HEK293T (cell line): ENCODE measurements around the gene CIITA.
"Not testable (repeated sequence)": the region's sequence is repeated elsewhere in the genome, so short reads cannot be mapped to it uniquely, and the experiment has no call there.

Source experiments
- CTCF ChIA-PET: fragments of 350-600 bp; formaldehyde crosslinking; extraction: SDS; loops from one replicate; lab custom pipeline; 2021; ENCODE audit warnings: antibody characterized with exemption, inconsistent platforms; lab: Yijun Ruan, JAX
- POLR2A ChIA-PET: fragments of 350-600 bp; formaldehyde crosslinking; extraction: SDS; loops from one replicate; lab custom pipeline; 2020; ENCODE audit warnings: antibody characterized with exemption, inconsistent platforms; lab: Yijun Ruan, JAX
- DNase-seq: peaks from one replicate; pipeline ENCODE4 v3.0.0; 2012; ENCODE audit warnings: mixed read lengths; ENCODE audit errors: extremely low spot score
- ARNT ChIP-seq: fragments of 450-650 bp; IDR thresholded peaks from 2 replicates; pipeline ENCODE4 v1.6.1; 2017; ENCODE audit warnings: mild to moderate bottlenecking
- BHLHE40 ChIP-seq: fragments of 450-650 bp; IDR thresholded peaks from 2 replicates; pipeline ENCODE4 v1.6.1; 2016; ENCODE audit warnings: mild to moderate bottlenecking, moderate library complexity, borderline replicate concordance
- CTBP1 ChIP-seq: fragments of 450-650 bp; IDR thresholded peaks from 2 replicates; pipeline ENCODE4 v1.6.1; 2016; ENCODE audit warnings: borderline replicate concordance
- ELF4 ChIP-seq: fragments of 450-650 bp; IDR thresholded peaks from 2 replicates; pipeline ENCODE4 v1.6.1; 2017; ENCODE audit warnings: antibody characterized with exemption
- FOXA1 ChIP-seq: fragments of 450-650 bp; IDR thresholded peaks from 2 replicates; pipeline ENCODE4 v1.6.1; 2016; ENCODE audit warnings: mild to moderate bottlenecking
- FOXK2 ChIP-seq: fragments of 450-650 bp; IDR thresholded peaks from 2 replicates; pipeline ENCODE4 v1.6.1; 2016; ENCODE audit warnings: mild to moderate bottlenecking
- FOXM1 ChIP-seq: fragments of 450-650 bp; IDR thresholded peaks from 2 replicates; pipeline ENCODE4 v1.6.1; 2017; ENCODE audit warnings: mild to moderate bottlenecking, borderline replicate concordance
- HDGF ChIP-seq: fragments of 450-650 bp; IDR thresholded peaks from 2 replicates; pipeline ENCODE4 v1.6.1; 2017; ENCODE audit warnings: antibody characterized with exemption, borderline replicate concordance
- L3MBTL2 ChIP-seq: fragments of 450-650 bp; conservative IDR thresholded peaks from 2 replicates; pipeline ENCODE4 v1.6.1; 2016; ENCODE audit warnings: mild to moderate bottlenecking
- LEF1 ChIP-seq: fragments of 450-650 bp; IDR thresholded peaks from 2 replicates; pipeline ENCODE4 v1.6.1; 2017; ENCODE audit warnings: mild to moderate bottlenecking, borderline replicate concordance
- NFRKB ChIP-seq: fragments of 450-650 bp; IDR thresholded peaks from 2 replicates; pipeline ENCODE4 v1.6.1; 2016; ENCODE audit warnings: mild to moderate bottlenecking, moderate library complexity
- SP1 ChIP-seq: fragments of 450-650 bp; IDR thresholded peaks from 2 replicates; pipeline ENCODE4 v1.6.1; 2017
- SUZ12 ChIP-seq: fragments of 450-650 bp; IDR thresholded peaks from 2 replicates; pipeline ENCODE4 v1.6.1; 2016; ENCODE audit warnings: mild to moderate bottlenecking
- TARDBP ChIP-seq: fragments of 450-650 bp; IDR thresholded peaks from 2 replicates; pipeline ENCODE4 v1.6.1; 2016
- ZNF384 ChIP-seq: fragments of 450-650 bp; IDR thresholded peaks from 2 replicates; pipeline ENCODE4 v1.6.1; 2016
- TF ChIP-seq, protein P1 (sequence below): fragments of 450-650 bp; IDR thresholded peaks from 2 replicates; pipeline ENCODE4 v1.6.1; 2016

CIITA gene

DNA sequence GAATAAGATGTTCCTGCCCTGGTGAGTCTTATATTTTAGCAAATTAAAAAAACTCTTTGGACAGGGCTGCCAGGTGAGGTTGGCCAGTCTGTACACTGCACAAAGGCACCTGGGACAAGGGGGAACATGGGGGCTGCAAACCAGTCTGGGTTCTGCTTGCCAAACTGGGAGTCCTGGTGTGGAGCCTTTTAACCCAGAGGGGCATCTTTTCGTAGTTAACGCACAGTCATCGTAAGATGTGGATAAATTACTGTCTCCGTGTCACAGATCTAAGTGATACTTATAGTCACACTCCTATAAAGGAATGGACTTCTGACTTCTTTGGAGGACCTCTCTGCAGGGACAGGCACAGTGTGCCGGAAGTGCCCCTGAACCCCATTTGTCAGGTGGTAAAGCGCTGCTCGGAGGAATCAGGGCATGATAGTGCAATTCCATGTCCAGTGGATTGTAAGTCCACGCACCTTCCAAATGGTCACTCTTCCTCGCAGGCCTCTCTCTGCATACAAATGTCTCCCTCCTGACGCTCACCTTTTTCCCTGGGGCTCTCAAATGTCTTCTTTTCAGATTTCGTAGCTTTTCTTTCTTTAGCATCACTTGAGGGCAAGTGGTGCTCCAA lies 50.6 kb downstream of the CIITA start:
- ChIA-PET CTCF (no interaction called here), POLR2A (no interaction called here)
- no peak for DNase-seq
- TF ChIP-seq FOXM1: no peak
- no peak for TF ChIP-seq L3MBTL2

DNA sequence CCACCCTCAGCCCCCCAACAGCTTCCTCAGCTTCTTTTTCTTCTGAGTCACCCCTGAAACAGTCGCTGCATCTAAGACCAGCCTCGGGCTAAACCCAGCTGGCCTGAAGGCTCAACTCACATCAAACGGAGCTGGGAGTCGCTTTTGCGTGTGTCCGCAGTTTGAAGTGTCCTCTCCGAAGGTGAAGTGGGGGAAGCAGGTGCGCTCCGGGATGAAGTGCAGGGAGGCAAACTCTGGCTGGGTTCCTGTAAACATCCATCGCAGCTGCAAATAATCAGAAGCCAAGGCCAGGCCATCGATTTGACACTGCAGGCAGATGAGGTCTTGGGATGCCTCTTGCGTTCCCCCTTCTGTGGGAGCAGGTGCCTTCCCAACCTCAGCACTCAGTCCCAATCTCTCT lies 52.1 kb downstream of the CIITA start:
- CTCF ChIA-PET, POLR2A ChIA-PET: not testable (repeated sequence)

DNA sequence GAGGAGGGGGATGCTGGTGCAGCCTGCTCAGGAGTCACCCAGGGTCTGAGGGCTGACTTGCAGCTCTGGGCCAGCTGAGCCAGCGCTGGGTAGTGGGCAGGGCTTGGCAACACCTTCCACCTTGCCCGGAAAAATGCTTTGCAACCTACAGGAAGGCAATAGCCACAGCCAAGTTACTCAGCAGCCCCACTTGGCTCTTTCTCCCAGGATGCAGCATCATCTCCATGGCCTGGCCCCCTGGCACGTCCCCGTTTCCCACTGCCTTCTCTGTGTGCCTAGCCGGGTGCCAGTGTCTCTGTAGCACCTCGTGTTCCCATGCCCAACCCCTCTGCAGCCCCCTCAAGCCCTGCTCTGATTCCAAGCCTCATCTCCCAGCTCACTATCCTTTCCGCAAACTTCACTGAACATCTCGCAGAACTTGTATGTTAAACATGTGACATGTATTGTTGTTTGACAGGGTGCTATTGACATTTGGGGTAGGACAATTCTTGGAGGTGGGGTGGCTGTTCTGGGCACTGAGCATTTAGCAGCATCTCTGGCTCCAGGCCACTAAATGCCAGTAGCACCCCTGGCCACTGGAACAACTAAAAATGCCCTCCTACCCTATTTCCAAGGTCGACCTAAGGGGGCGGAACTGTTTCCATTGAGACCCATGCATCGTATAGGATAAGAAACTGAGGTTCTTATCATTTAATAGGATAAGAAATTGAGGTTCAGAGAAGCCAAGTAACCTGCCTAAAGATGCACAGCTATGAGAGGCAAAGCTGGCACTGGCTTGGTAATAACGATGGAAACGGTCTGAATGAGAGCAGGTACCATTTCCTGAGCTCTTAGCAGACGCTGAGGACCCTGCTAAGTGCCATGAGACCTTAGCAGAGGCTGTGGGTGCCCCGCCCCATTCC lies 53.1 kb downstream of the CIITA start:
- DNase-seq: no peak
- ChIA-PET CTCF (interaction anchor here (0.6 to 2.0 kb wide), 2 partner anchors 11 to 80 kb away, joined by 4 to 8 read pairs; no protein-coding TSS in a partner anchor), POLR2A (interaction anchor here (1.7 kb wide), 1 partner anchor 12 kb away, joined by 4 read pairs; the partner anchor contains the start of gene DEXI)
- no peak for TF ChIP-seq ZNF384
- no peak for TF ChIP-seq FOXA1
- TF ChIP-seq ELF4: no peak
- no peak for TF ChIP-seq HDGF
- TF ChIP-seq SP1: no peak

More for the DNA sequence above, 52.1 kb downstream of the CIITA start:
- not testable (repeated sequence) for DNase-seq

DNA sequence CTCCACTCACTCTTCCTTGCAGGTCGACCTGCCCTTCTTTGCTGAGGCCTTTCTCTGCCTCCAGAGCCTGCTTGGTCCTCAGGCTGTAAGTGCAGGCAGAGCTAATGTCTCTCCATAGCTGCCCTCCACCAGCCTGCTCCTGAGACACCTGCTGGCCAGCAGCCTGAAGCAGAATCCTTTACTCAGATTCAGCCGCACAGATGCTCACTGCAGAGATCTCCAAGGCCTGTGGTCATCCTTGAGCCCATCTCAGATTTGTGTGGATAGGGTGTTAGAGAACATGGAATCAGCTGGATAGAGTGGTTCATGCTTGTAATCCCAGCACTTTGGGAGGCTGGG lies 53.7 kb downstream of the CIITA start:
- ChIA-PET CTCF (interaction anchor here (0.6 to 2.0 kb wide), 3 partner anchors 12 to 261 kb away, joined by 3 to 8 read pairs (median 4); no protein-coding TSS in a partner anchor), POLR2A (interaction anchor here (1.7 kb wide), 1 partner anchor 12 kb away, joined by 4 read pairs; the partner anchor contains the start of gene DEXI)
- no peak for DNase-seq

DNA sequence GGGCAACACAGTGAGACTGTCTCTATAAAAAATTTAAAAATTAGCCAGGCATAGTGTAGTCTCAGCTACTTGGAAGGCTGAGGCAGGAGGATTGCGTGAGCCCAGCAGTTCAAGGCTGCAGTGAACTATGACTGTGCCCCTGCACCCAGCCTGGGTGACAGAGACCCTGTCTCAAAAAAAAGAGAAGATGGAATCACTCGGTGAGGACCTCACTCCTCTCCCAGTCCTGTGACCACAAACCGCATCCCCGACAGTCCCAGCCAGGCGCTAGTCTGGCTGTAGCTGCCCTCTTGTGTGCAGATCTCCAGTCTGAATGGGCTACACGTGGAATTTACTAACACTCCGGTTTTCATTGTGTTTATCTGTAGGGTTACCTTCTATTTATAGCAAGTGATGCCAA lies 54.1 kb downstream of the CIITA start:
- no peak for TF ChIP-seq FOXM1
- no peak for TF ChIP-seq SP1
- no peak for TF ChIP-seq NFRKB
- TF ChIP-seq ARNT: no peak
- no peak for TF ChIP-seq HDGF
- TF ChIP-seq SUZ12: no peak
- TF ChIP-seq BHLHE40: no peak
- TF ChIP-seq, protein P1, sequence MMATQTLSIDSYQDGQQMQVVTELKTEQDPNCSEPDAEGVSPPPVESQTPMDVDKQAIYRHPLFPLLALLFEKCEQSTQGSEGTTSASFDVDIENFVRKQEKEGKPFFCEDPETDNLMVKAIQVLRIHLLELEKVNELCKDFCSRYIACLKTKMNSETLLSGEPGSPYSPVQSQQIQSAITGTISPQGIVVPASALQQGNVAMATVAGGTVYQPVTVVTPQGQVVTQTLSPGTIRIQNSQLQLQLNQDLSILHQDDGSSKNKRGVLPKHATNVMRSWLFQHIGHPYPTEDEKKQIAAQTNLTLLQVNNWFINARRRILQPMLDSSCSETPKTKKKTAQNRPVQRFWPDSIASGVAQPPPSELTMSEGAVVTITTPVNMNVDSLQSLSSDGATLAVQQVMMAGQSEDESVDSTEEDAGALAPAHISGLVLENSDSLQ: no peak
- no peak for TF ChIP-seq FOXK2
- TF ChIP-seq ZNF384: no peak
- no peak for TF ChIP-seq ELF4
- no peak for TF ChIP-seq TARDBP
- no peak for TF ChIP-seq CTBP1
- no peak for TF ChIP-seq LEF1
- TF ChIP-seq FOXA1: no peak
- POLR2A ChIA-PET: interaction anchor here (1.7 kb wide), 1 partner anchor 11 kb away, joined by 4 read pairs; the partner anchor contains the start of gene DEXI
- CTCF ChIA-PET: interaction anchor here (0.7 to 2.0 kb wide), 2 partner anchors 12 to 261 kb away, joined by 3 to 8 read pairs; no protein-coding TSS in a partner anchor
- DNase-seq: no peak

More for the DNA sequence above, 53.7 kb downstream of the CIITA start:
- TF ChIP-seq FOXM1: no peak
- no peak for TF ChIP-seq SUZ12
- no peak for TF ChIP-seq SP1
- no peak for TF ChIP-seq ZNF384
- TF ChIP-seq, protein P1: no peak
- no peak for TF ChIP-seq NFRKB
- no peak for TF ChIP-seq ELF4
- no peak for TF ChIP-seq FOXK2
- no peak for TF ChIP-seq FOXA1
- no peak for TF ChIP-seq BHLHE40
- no peak for TF ChIP-seq TARDBP
- no peak for TF ChIP-seq ARNT
- TF ChIP-seq LEF1: no peak
- TF ChIP-seq CTBP1: no peak
- no peak for TF ChIP-seq HDGF
- TF ChIP-seq L3MBTL2: no peak

DNA sequence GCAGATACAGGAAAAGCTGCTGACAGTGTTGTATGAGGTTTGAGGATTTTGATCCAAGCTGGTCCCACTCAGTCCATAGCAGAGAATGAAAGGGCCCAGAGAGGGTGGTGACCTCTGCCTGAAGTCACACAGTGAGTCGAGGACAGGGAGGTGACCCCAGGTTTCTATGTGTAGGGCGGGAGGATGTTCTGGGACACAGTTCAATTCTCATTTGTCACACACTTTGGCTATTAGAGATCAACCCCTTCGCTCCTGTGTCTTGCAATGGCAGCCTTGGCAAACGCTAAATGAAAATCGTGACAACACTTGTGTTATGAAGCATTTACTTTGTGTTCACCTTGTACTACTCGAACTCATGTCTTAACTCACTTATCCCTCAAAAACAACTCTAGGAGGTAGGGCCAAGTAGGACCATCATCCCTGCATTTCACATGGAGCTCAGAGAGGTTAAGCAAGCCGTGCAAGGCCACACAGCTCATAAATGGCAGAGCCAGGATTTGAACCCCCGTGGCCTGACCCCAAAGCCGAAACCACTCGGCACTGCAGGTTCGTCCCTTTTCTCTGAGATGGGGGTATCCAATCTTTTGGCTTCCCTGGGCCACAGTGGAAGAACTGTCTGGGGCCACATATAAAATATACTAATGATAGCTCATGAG lies 55.1 kb downstream of the CIITA start:
- POLR2A ChIA-PET: no interaction called here
- DNase-seq: no peak
- CTCF ChIA-PET: interaction anchor here (0.6 to 1.0 kb wide), 2 partner anchors 13 to 417 kb away, joined by 4 read pairs; no protein-coding TSS in a partner anchor
- TF ChIP-seq TARDBP (no peak), FOXA1 (no peak), ELF4 (no peak), SUZ12 (no peak), CTBP1 (no peak), LEF1 (no peak), ARNT (no peak), NFRKB (no peak), FOXK2 (no peak), FOXM1 (no peak), BHLHE40 (no peak), ZNF384 (no peak), L3MBTL2 (no peak)
- TF ChIP-seq, protein P1: no peak
